NCI-H2196 treated with DMSO at 0.1 percent for 48 hours (cell line): ENCODE measurements around the gene S100A12.
"Not testable (repeated sequence)": the region's sequence is repeated elsewhere in the genome, so short reads cannot be mapped to it uniquely, and the experiment has no call there.

Experiments
- DNase-seq: peaks from one replicate; lab custom pipeline; 2025; ENCODE audit not compliant: unreplicated experiment; lab: John Stamatoyannopoulos, UW

The S100A12 gene

GRCh38 chr1:153354515-153355193, 20.8 kb downstream of the S100A12 start:
- DNase-seq = no peak

GRCh38 chr1:153353226-153353947, 22.0 kb downstream of the S100A12 start:
- DNase-seq = peak; percentile 21

- peak; percentile 72 for DNase-seq
Measured at GRCh38 chr1:153352523-153352922, 22.9 kb downstream of the S100A12 start.

GRCh38 chr1:153350321-153350957, 25.0 kb downstream of the S100A12 start:
- no peak for DNase-seq

GRCh38 chr1:153349363-153350320, 25.8 kb downstream of the S100A12 start:
- no peak for DNase-seq

- DNase-seq = no peak
Measured at GRCh38 chr1:153348511-153349362, 26.7 kb downstream of the S100A12 start, which contains the start of gene PGLYRP4. Gene PGLYRP4, minus strand, starts transcription at chr1:153348841. Its CDS starts 909 bp downstream, at chr1:153347932.

GRCh38 chr1:153347856-153348255, 27.6 kb downstream of the S100A12 start:
- DNase-seq = no peak

- DNase-seq = not testable (repeated sequence)
Measured at GRCh38 chr1:153347049-153347448, 28.4 kb downstream of the S100A12 start.

GRCh38 chr1:153346077-153346723, 29.2 kb downstream of the S100A12 start:
- DNase-seq = peak; percentile 76

GRCh38 chr1:153345187-153346076, 30.0 kb downstream of the S100A12 start:
- DNase-seq = no peak

- DNase-seq = peak; percentile 25
Measured at GRCh38 chr1:153344718-153345025, 30.7 kb downstream of the S100A12 start.

- no peak for DNase-seq
Measured at GRCh38 chr1:153343811-153344717, 31.4 kb downstream of the S100A12 start.

- no peak for DNase-seq
Measured at GRCh38 chr1:153343040-153343681, 32.3 kb downstream of the S100A12 start.

- no peak for DNase-seq
Measured at GRCh38 chr1:153342178-153342577, 33.2 kb downstream of the S100A12 start.

GRCh38 chr1:153341431-153341934, 33.9 kb downstream of the S100A12 start:
- DNase-seq = no peak

GRCh38 chr1:153340356-153340755, 35.1 kb downstream of the S100A12 start:
- DNase-seq = no peak

GRCh38 chr1:153339802-153340201, 35.6 kb downstream of the S100A12 start:
- no peak for DNase-seq
